ENCODE results near the gene STPG3.

- TF ChIP-seq RAD21 (IDR thresholded peaks at IDR 0.05) (no peak), ATF3 (IDR thresholded peaks at IDR 0.05) (no peak), MAX (IDR thresholded peaks at IDR 0.05) (no peak), CTCF (IDR thresholded peaks at IDR 0.05; ENCODE audit: low read depth, low read length, missing input control) (no peak), TAF1 (conservative IDR thresholded peaks at IDR 0.05) (no peak), FOXA1 (IDR thresholded peaks at IDR 0.05) (no peak), GABPA (IDR thresholded peaks at IDR 0.05 in 1 of 2, conservative IDR thresholded peaks at IDR 0.05 in 1 of 2) (no peak), YY1 (IDR thresholded peaks at IDR 0.05) (no peak), JUND (IDR thresholded peaks at IDR 0.05) (no peak)
- TF ChIP-seq, protein P1, sequence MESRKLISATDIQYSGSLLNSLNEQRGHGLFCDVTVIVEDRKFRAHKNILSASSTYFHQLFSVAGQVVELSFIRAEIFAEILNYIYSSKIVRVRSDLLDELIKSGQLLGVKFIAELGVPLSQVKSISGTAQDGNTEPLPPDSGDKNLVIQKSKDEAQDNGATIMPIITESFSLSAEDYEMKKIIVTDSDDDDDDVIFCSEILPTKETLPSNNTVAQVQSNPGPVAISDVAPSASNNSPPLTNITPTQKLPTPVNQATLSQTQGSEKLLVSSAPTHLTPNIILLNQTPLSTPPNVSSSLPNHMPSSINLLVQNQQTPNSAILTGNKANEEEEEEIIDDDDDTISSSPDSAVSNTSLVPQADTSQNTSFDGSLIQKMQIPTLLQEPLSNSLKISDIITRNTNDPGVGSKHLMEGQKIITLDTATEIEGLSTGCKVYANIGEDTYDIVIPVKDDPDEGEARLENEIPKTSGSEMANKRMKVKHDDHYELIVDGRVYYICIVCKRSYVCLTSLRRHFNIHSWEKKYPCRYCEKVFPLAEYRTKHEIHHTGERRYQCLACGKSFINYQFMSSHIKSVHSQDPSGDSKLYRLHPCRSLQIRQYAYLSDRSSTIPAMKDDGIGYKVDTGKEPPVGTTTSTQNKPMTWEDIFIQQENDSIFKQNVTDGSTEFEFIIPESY (IDR thresholded peaks at IDR 0.05) = no peak
- TF ChIP-seq, protein P2, sequence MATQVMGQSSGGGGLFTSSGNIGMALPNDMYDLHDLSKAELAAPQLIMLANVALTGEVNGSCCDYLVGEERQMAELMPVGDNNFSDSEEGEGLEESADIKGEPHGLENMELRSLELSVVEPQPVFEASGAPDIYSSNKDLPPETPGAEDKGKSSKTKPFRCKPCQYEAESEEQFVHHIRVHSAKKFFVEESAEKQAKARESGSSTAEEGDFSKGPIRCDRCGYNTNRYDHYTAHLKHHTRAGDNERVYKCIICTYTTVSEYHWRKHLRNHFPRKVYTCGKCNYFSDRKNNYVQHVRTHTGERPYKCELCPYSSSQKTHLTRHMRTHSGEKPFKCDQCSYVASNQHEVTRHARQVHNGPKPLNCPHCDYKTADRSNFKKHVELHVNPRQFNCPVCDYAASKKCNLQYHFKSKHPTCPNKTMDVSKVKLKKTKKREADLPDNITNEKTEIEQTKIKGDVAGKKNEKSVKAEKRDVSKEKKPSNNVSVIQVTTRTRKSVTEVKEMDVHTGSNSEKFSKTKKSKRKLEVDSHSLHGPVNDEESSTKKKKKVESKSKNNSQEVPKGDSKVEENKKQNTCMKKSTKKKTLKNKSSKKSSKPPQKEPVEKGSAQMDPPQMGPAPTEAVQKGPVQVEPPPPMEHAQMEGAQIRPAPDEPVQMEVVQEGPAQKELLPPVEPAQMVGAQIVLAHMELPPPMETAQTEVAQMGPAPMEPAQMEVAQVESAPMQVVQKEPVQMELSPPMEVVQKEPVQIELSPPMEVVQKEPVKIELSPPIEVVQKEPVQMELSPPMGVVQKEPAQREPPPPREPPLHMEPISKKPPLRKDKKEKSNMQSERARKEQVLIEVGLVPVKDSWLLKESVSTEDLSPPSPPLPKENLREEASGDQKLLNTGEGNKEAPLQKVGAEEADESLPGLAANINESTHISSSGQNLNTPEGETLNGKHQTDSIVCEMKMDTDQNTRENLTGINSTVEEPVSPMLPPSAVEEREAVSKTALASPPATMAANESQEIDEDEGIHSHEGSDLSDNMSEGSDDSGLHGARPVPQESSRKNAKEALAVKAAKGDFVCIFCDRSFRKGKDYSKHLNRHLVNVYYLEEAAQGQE (IDR thresholded peaks at IDR 0.05) = no peak
These were observed 24.6 kb upstream of the STPG3 start for GRCh38 chr9:137226338-137227053.

All from liver (tissue), 3 donors.